PC-9 (cell line): ENCODE data around the gene INSYN2B. TPM values are rescaled to one million over a fixed set of nuclear protein-coding genes. Genes with fewer than 3 reads are reported as not detected.

Experiments
- BruUV-seq: library from RNA; stranded (reverse); fragments of 400-500 nt; replicated peaks from 2 replicates; lab custom pipeline; 2021; lab: Mats Ljungman, UMichigan
- CTCF ChIA-PET: fragments of 300-600 bp; sonication (Branson Sonifier 250); formaldehyde crosslinking; loops from one replicate; lab custom pipeline; 2022; ENCODE audit warnings: antibody characterized with exemption; lab: Charles Lee
- POLR2A ChIA-PET: fragments of 300-600 bp; sonication (Branson Sonifier 250); formaldehyde crosslinking; loops from one replicate; lab custom pipeline; 2022; ENCODE audit warnings: antibody characterized with exemption; ENCODE audit not compliant: unreplicated experiment; lab: Charles Lee
- DNase-seq, 2 experiments: peaks; one replicate each; pipeline versions ENCODE4 v3.0.0 to v3.0.0-alpha.2; 2015 to 2022; ENCODE audit warnings: mixed read lengths in 1 of 2
- H2AFZ ChIP-seq: fragments of 200-600 bp; sonication (generic); 2 replicates; pipeline ENCODE4 v1.8.1; 2017; ENCODE audit warnings: antibody characterized with exemption
- H3F3A ChIP-seq: fragments of 200-600 bp; sonication (generic); 2 replicates; pipeline ENCODE4 v1.8.1; 2017; ENCODE audit warnings: antibody characterized with exemption, mild to moderate bottlenecking, low read depth; ENCODE audit not compliant: insufficient read depth
- H3K27ac ChIP-seq: fragments of 200-600 bp; sonication (generic); 2 replicates; pipeline ENCODE4 v1.6.1; 2016; ENCODE audit warnings: mixed run types
- H3K27me3 ChIP-seq: fragments of 200-600 bp; sonication (generic); 2 replicates; pipeline ENCODE4 v1.6.1; 2016; ENCODE audit warnings: low read depth, mixed run types; ENCODE audit not compliant: insufficient read depth
- H3K36me3 ChIP-seq: fragments of 200-600 bp; sonication (generic); 2 replicates; pipeline ENCODE4 v1.6.1; 2016; ENCODE audit warnings: low read depth, mixed run types
- H3K4me1 ChIP-seq: fragments of 200-600 bp; sonication (generic); replicated peaks from 2 replicates; pipeline ENCODE4 v1.6.1; 2016; ENCODE audit warnings: mixed run types; ENCODE audit not compliant: insufficient read depth
- H3K4me2 ChIP-seq: fragments of 200-600 bp; sonication (generic); 2 replicates; pipeline ENCODE4 v1.6.1; 2017; ENCODE audit warnings: mixed run types
- H3K4me3 ChIP-seq: fragments of 200-600 bp; sonication (generic); 2 replicates; pipeline ENCODE4 v1.6.1; 2016; ENCODE audit warnings: mixed run types
- H3K79me2 ChIP-seq: fragments of 200-600 bp; sonication (generic); 2 replicates; pipeline ENCODE4 v1.6.1; 2017; ENCODE audit warnings: low read depth, mixed run types
- H3K9me2 ChIP-seq: fragments of 200-600 bp; sonication (generic); 2 replicates; pipeline ENCODE4 v1.8.1; 2017; ENCODE audit warnings: mild to moderate bottlenecking; ENCODE audit not compliant: insufficient read depth
- H3K9me3 ChIP-seq: fragments of 200-600 bp; sonication (generic); 2 replicates; pipeline ENCODE4 v1.8.1; 2016; ENCODE audit warnings: low read depth; ENCODE audit not compliant: insufficient read depth
- H4K20me1 ChIP-seq: fragments of 200-600 bp; sonication (generic); 2 replicates; pipeline ENCODE4 v1.8.1; 2017; ENCODE audit not compliant: insufficient read depth
- EZH2 ChIP-seq: fragments of 200-600 bp; sonication (generic); IDR thresholded peaks from 2 replicates; pipeline ENCODE4 v1.8.0; 2017; ENCODE audit warnings: antibody characterized with exemption, low read depth
- intact Hi-C: fragments of 100-400 bp; cut with micrococcal nuclease; formaldehyde crosslinking; loops from one replicate; pipeline ENCODE4 v1.10.0; 2022; ENCODE audit not compliant: unreplicated experiment
- total RNA-seq: library from RNA; stranded (reverse); gene quantifications from 2 replicates; pipeline ENCODE4 v1.2.3, GENCODE V29; 2021
- TF ChIP-seq, protein P1 (sequence below): fragments of 200-600 bp; sonication (generic); conservative IDR thresholded peaks from 2 replicates; pipeline ENCODE4 v1.6.1; 2017; ENCODE audit warnings: mixed run types, antibody characterized with exemption, mild to moderate bottlenecking, moderate library complexity

The INSYN2B gene
- total RNA-seq, 1 experiment from 2014 or later = not detected

DNA sequence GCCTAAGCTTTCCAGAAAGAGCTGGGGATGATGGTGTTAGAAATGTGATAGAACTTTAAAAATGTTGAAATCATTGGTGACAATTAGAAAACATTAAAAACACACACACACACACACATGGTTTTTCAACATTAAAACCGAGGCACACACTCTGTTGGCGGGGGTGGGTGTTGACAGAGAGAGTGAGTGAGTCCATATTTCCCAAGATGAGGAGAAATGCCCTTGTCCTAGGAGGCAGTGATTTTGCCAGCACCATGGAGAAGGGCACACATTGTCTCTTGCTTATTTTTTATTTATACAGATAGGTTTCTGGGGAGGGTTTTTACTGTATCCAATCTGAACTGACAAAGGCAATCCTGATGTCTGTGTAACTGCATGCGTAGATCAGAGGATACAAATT lies 152.5 kb downstream of the INSYN2B start:
- H3K9me2 ChIP-seq = no peaks in the 10 kb centered on the region
- no peaks in the 10 kb centered on the region; the same call in 1 of the 2 replicates for H3K9me3 ChIP-seq
- no TSS peak for BruUV-seq
- H3K27me3 ChIP-seq = no peaks in the 10 kb centered on the region
- H3K4me3 ChIP-seq = no peak overlapping the region
- ChIA-PET POLR2A (no interaction called here), CTCF (no interaction called here)
- intact Hi-C loops = no loop called here
- TF ChIP-seq EZH2 = no peak
- TF ChIP-seq, protein P1, sequence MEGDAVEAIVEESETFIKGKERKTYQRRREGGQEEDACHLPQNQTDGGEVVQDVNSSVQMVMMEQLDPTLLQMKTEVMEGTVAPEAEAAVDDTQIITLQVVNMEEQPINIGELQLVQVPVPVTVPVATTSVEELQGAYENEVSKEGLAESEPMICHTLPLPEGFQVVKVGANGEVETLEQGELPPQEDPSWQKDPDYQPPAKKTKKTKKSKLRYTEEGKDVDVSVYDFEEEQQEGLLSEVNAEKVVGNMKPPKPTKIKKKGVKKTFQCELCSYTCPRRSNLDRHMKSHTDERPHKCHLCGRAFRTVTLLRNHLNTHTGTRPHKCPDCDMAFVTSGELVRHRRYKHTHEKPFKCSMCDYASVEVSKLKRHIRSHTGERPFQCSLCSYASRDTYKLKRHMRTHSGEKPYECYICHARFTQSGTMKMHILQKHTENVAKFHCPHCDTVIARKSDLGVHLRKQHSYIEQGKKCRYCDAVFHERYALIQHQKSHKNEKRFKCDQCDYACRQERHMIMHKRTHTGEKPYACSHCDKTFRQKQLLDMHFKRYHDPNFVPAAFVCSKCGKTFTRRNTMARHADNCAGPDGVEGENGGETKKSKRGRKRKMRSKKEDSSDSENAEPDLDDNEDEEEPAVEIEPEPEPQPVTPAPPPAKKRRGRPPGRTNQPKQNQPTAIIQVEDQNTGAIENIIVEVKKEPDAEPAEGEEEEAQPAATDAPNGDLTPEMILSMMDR = no peak
- H2AFZ ChIP-seq = no peak overlapping the region
- no peak for DNase-seq
- H3K4me2 ChIP-seq = no peak overlapping the region
- no peak overlapping the region for H3K27ac ChIP-seq
- no peaks in the 10 kb centered on the region for H3K36me3 ChIP-seq
- H4K20me1 ChIP-seq = no peaks in the 10 kb centered on the region
- H3F3A ChIP-seq = no peaks in the 10 kb centered on the region
- no peaks in the 10 kb centered on the region for H3K79me2 ChIP-seq
- H3K4me1 ChIP-seq = no peaks in the 10 kb centered on the region

DNA sequence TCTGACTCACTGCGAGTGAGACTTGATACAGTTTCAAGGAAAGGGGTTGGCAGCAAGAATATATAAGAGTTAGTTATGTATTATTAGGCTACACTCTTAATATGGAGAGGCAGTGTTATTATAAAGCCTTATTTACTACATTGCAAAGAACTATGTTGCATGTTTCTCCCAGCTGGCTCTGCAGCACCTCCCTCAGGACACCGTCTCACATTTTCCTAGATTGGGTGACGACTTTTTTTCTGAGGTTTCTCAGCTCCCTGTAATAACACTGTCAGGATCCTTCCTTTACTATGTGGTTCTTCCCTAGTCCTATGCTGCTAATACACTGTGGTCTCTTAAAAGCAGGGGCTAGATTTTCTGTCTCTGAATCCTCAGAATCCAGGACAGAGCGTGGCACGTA lies 153.7 kb downstream of the INSYN2B start:
- no peaks in the 10 kb centered on the region for H4K20me1 ChIP-seq
- no peaks in the 10 kb centered on the region for H3K4me1 ChIP-seq
- no peaks in the 10 kb centered on the region for H3F3A ChIP-seq
- no peak overlapping the region for H3K4me2 ChIP-seq
- POLR2A ChIA-PET = no interaction called here
- H3K4me3 ChIP-seq = no peak overlapping the region
- DNase-seq = no peak
- no peak for TF ChIP-seq EZH2
- TF ChIP-seq, protein P1 = peak; percentile 27; the same call in 1 of the 2 replicates
- no peaks in the 10 kb centered on the region for H3K36me3 ChIP-seq
- intact Hi-C loops = no loop called here
- H3K9me3 ChIP-seq = no peaks in the 10 kb centered on the region
- CTCF ChIA-PET = no interaction called here
- no peaks in the 10 kb centered on the region for H3K79me2 ChIP-seq
- no TSS peak for BruUV-seq
- no peak overlapping the region for H2AFZ ChIP-seq
- H3K9me2 ChIP-seq = no peaks in the 10 kb centered on the region
- H3K27me3 ChIP-seq = no peaks in the 10 kb centered on the region
- H3K27ac ChIP-seq = no peak overlapping the region

DNA sequence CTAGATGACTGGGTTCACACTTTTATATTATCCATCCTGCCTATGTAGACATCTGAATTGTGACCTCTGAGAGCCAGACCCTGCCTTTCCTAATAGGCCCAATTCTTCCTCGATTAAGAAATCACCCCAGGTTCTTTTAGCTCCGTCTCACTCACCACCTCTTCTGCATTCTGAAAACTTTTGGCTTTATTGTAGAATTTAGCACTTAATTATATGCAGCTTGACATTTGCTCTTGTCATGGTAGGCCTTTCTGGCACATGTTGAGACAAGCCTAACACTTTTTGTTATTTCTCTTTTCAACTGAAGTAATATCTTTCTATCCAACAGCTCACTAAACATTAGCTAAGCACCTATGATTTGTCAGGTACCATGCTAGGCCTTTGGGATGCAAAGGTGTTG lies 163.3 kb downstream of the INSYN2B start:
- H3K79me2 ChIP-seq = no peaks in the 10 kb centered on the region
- no peaks in the 10 kb centered on the region for H3F3A ChIP-seq
- H3K27ac ChIP-seq = no peak overlapping the region
- H3K4me2 ChIP-seq = no peak overlapping the region
- H3K4me3 ChIP-seq = no peak overlapping the region
- TF ChIP-seq, protein P1 = no peak
- no peak for TF ChIP-seq EZH2
- POLR2A ChIA-PET = no interaction called here
- CTCF ChIA-PET = no interaction called here
- H4K20me1 ChIP-seq = no peaks in the 10 kb centered on the region
- 0 out of 2 replicates have a peak, but pooled peaks cover 6% of the 10 kb centered on the region for H3K4me1 ChIP-seq
- no peak for DNase-seq
- no peak overlapping the region for H2AFZ ChIP-seq
- BruUV-seq = no TSS peak
- no peaks in the 10 kb centered on the region for H3K36me3 ChIP-seq
- intact Hi-C loops = no loop called here
- no peaks in the 10 kb centered on the region for H3K9me2 ChIP-seq
- no peaks in the 10 kb centered on the region for H3K27me3 ChIP-seq
- 0 out of 2 replicates have a peak, but pooled peaks cover 3% of the 10 kb centered on the region for H3K9me3 ChIP-seq
